WTC11 (cell line): ENCODE results near the gene ZNF565. TPM values are rescaled to one million over a fixed set of nuclear protein-coding genes. Genes with fewer than 3 reads are reported as not detected.

Experiments used
- ATAC-seq: fragments of 200-7000 bp; cut with Tn5 transposase; 2 replicates; pipeline ENCODE4 v1.10.0; 2021; ENCODE audit warnings: mild to moderate bottlenecking, moderate library complexity
- CTCF ChIA-PET: fragments of 300-600 bp; sonication (Branson Sonifier 250); formaldehyde crosslinking; loops from one replicate; lab custom pipeline; 2021; ENCODE audit warnings: antibody characterized with exemption; lab: Charles Lee
- POLR2A ChIA-PET: fragments of 350-600 bp; sonication (Branson Sonifier 250); formaldehyde crosslinking; loops from one replicate; lab custom pipeline; 2021; ENCODE audit warnings: antibody characterized with exemption; lab: Charles Lee
- DNase-seq: peaks from one replicate; pipeline ENCODE4 v3.0.0; 2021; ENCODE audit warnings: low spot score
- H3K27ac Mint-ChIP-seq: 2 replicates; pipeline ENCODE4 v1.8.0; 2021; ENCODE audit warnings: mixed read lengths
- H3K27me3 Mint-ChIP-seq: 2 replicates; pipeline ENCODE4 v1.8.0; 2021; ENCODE audit warnings: low read depth, mild to moderate bottlenecking, moderate library complexity, mixed read lengths
- H3K36me3 Mint-ChIP-seq: 2 replicates; pipeline ENCODE4 v1.8.0; 2021; ENCODE audit warnings: mixed read lengths
- H3K4me1 Mint-ChIP-seq: 2 replicates; pipeline ENCODE4 v1.8.0; 2022; ENCODE audit warnings: mixed read lengths
- H3K4me3 Mint-ChIP-seq: 2 replicates; pipeline ENCODE4 v1.8.0; 2021; ENCODE audit warnings: mild to moderate bottlenecking, moderate library complexity, mixed read lengths
- H3K9me3 Mint-ChIP-seq: 2 replicates; pipeline ENCODE4 v1.8.0; 2021; ENCODE audit warnings: mixed read lengths
- CBFB ChIP-seq: sonication (generic); formaldehyde crosslinking; IDR thresholded peaks from 2 replicates; pipeline ENCODE4 v1.8.1; 2022; ENCODE audit warnings: mild to moderate bottlenecking, low read depth, missing genetic modification reagents
- CDX4 ChIP-seq: fragments of 250-450 bp; sonication (Bioruptor Pico); IDR thresholded peaks from 2 replicates; pipeline ENCODE4 v1.9.0; 2021; ENCODE audit warnings: moderate library complexity, mild to moderate bottlenecking, inconsistent platforms, borderline replicate concordance
- E2F5 ChIP-seq: sonication (generic); formaldehyde crosslinking; IDR thresholded peaks from 2 replicates; pipeline ENCODE4 v1.8.1; 2022; ENCODE audit warnings: mild to moderate bottlenecking, moderate library complexity, missing genetic modification reagents
- EMX1 ChIP-seq: fragments of 250-450 bp; sonication (Bioruptor Pico); IDR thresholded peaks from 2 replicates; pipeline ENCODE4 v1.8.0; 2021; ENCODE audit warnings: mild to moderate bottlenecking
- ERG ChIP-seq: fragments of 250-450 bp; sonication (Bioruptor Pico); IDR thresholded peaks from 2 replicates; pipeline ENCODE4 v1.8.0; 2021; ENCODE audit warnings: mild to moderate bottlenecking
- IRF1 ChIP-seq: sonication (generic); formaldehyde crosslinking; IDR thresholded peaks from 2 replicates; pipeline ENCODE4 v1.8.0; 2023; ENCODE audit warnings: missing genetic modification reagents
- JUN ChIP-seq: sonication (generic); formaldehyde crosslinking; IDR thresholded peaks from 2 replicates; pipeline ENCODE4 v1.8.0; 2023; ENCODE audit warnings: mild to moderate bottlenecking, missing genetic modification reagents
- NFATC4 ChIP-seq: fragments of 250-450 bp; sonication (Bioruptor Pico); IDR thresholded peaks from 2 replicates; pipeline ENCODE4 v1.9.0; 2021; ENCODE audit warnings: mild to moderate bottlenecking
- SMAD4 ChIP-seq: sonication (generic); formaldehyde crosslinking; IDR thresholded peaks from 2 replicates; pipeline ENCODE4 v1.8.0; 2022; ENCODE audit warnings: mild to moderate bottlenecking, missing genetic modification reagents
- SOX15 ChIP-seq: fragments of 250-450 bp; sonication (Bioruptor Pico); IDR thresholded peaks from 2 replicates; pipeline ENCODE4 v1.9.0; 2021; ENCODE audit warnings: mild to moderate bottlenecking
- ZBTB43 ChIP-seq: sonication (generic); formaldehyde crosslinking; IDR thresholded peaks from 2 replicates; pipeline ENCODE4 v1.8.1; 2023; ENCODE audit warnings: mild to moderate bottlenecking, missing genetic modification reagents
- ZNF121 ChIP-seq: sonication (generic); formaldehyde crosslinking; IDR thresholded peaks from 2 replicates; pipeline ENCODE4 v1.8.0; 2023; ENCODE audit warnings: missing genetic modification reagents
- ZNF219 ChIP-seq: sonication (generic); formaldehyde crosslinking; IDR thresholded peaks from 2 replicates; pipeline ENCODE4 v1.8.0; 2023; ENCODE audit warnings: missing genetic modification reagents, mild to moderate bottlenecking, borderline replicate concordance
- ZNF232 ChIP-seq: sonication (generic); formaldehyde crosslinking; IDR thresholded peaks from 2 replicates; pipeline ENCODE4 v1.8.0; 2022; ENCODE audit warnings: mild to moderate bottlenecking, missing genetic modification reagents
- ZNF263 ChIP-seq: sonication (generic); formaldehyde crosslinking; IDR thresholded peaks from 2 replicates; pipeline ENCODE4 v1.8.1; 2022; ENCODE audit warnings: low read depth, mild to moderate bottlenecking, moderate library complexity, missing genetic modification reagents
- ZNF396 ChIP-seq: fragments of 250-450 bp; sonication (Bioruptor Pico); IDR thresholded peaks from 2 replicates; pipeline ENCODE4 v1.8.0; 2021; ENCODE audit warnings: mild to moderate bottlenecking, moderate library complexity, borderline replicate concordance
- total RNA-seq: library from RNA; stranded (reverse); gene quantifications from 3 replicates; pipeline ENCODE4 v1.2.3, GENCODE V29; 2021
- TF ChIP-seq, protein P1 (sequence below): sonication (generic); formaldehyde crosslinking; IDR thresholded peaks from 2 replicates; pipeline ENCODE4 v1.8.1; 2022; ENCODE audit warnings: missing genetic modification reagents, borderline replicate concordance
- TF ChIP-seq, protein P2 (sequence below): sonication (generic); formaldehyde crosslinking; conservative IDR thresholded peaks from 2 replicates; pipeline ENCODE4 v1.8.1; 2023; ENCODE audit warnings: mild to moderate bottlenecking, low read depth, missing genetic modification reagents, moderate library complexity
- TF ChIP-seq, protein P3 (sequence below): sonication (generic); formaldehyde crosslinking; IDR thresholded peaks from 2 replicates; pipeline ENCODE4 v1.8.0; 2023; ENCODE audit warnings: mild to moderate bottlenecking, missing genetic modification reagents

The ZNF565 gene
- total RNA-seq, 1 experiment from 2014 or later = 3.0 TPM

DNA sequence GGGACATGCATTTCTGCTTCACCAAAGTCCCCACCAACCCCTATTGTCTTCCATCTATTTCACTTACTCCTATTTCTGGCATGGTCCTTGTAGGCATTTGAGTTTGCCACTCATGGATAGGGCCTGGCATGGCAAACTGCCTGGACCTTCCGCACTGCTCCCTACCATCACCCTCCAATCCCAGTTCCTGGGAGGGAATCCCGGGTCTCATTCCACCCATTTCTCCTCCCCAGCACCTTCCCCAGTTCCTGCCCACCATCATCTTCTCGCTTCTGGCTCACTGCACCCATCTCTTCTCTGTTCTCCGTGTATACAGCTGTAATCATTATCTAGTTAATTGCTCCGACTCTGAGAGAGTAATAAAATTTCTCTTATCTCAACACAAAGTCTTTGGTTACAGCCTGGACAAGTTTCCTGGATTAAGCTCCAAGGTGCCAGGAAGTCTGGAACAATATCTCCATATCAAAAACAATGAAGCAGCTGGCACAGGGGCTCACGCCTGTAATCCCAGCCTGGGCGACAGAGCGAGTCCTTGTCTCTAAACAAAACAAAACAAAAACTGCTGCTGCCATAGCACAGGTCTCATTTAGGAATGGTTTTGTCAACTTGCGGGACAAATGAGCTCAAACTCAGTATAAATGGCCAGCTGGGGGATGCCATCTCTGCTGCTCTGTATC lies 45.2 kb downstream of the ZNF565 start:
- CTCF ChIA-PET = interaction anchor here (1.6 to 3.0 kb wide), 2 partner anchors 18 to 41 kb away, joined by 4 to 44 read pairs; no protein-coding TSS in a partner anchor
- POLR2A ChIA-PET = interaction anchor here (0.7 to 1.3 kb wide), 2 partner anchors 41 to 42 kb away, joined by 4 read pairs; no protein-coding TSS in a partner anchor

More for the DNA sequence above, 45.2 kb downstream of the ZNF565 start:
- Mint-ChIP-seq H3K9me3 (no peaks in the 10 kb centered on the region), H3K4me1 (0 out of 2 replicates have a peak, but pooled peaks cover 7% of the 10 kb centered on the region), H3K27me3 (peaks cover 3% of the 10 kb centered on the region; the same call in 1 of the 2 replicates), H3K36me3 (no peaks in the 10 kb centered on the region; the same call in 1 of the 2 replicates), H3K27ac (peak overlapping the region; percentile 10; the same call in 1 of the 2 replicates), H3K4me3 (no peak overlapping the region)
- no peak for ATAC-seq
- TF ChIP-seq IRF1 (no peak), CDX4 (CRISPR knock-in tag) (no peak), EMX1 (CRISPR knock-in tag) (no peak), ZNF263 (CRISPR knock-in tag) (no peak), ZNF396 (no peak), JUN (CRISPR knock-in tag) (no peak), ZNF232 (CRISPR knock-in tag) (no peak), ZNF219 (CRISPR knock-in tag) (no peak), ZBTB43 (CRISPR knock-in tag) (no peak), NFATC4 (CRISPR knock-in tag) (no peak), CBFB (CRISPR knock-in tag) (no peak), ZNF121 (CRISPR knock-in tag) (no peak), ERG (no peak), SOX15 (CRISPR knock-in tag) (no peak), SMAD4 (CRISPR knock-in tag) (no peak), E2F5 (no peak)
- TF ChIP-seq, protein P1, sequence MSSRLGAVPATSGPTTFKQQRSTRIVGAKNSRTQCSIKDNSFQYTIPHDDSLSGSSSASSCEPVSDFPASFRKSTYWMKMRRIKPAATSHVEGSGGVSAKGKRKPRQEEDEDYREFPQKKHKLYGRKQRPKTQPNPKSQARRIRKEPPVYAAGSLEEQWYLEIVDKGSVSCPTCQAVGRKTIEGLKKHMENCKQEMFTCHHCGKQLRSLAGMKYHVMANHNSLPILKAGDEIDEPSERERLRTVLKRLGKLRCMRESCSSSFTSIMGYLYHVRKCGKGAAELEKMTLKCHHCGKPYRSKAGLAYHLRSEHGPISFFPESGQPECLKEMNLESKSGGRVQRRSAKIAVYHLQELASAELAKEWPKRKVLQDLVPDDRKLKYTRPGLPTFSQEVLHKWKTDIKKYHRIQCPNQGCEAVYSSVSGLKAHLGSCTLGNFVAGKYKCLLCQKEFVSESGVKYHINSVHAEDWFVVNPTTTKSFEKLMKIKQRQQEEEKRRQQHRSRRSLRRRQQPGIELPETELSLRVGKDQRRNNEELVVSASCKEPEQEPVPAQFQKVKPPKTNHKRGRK = no peak
- TF ChIP-seq, protein P2, sequence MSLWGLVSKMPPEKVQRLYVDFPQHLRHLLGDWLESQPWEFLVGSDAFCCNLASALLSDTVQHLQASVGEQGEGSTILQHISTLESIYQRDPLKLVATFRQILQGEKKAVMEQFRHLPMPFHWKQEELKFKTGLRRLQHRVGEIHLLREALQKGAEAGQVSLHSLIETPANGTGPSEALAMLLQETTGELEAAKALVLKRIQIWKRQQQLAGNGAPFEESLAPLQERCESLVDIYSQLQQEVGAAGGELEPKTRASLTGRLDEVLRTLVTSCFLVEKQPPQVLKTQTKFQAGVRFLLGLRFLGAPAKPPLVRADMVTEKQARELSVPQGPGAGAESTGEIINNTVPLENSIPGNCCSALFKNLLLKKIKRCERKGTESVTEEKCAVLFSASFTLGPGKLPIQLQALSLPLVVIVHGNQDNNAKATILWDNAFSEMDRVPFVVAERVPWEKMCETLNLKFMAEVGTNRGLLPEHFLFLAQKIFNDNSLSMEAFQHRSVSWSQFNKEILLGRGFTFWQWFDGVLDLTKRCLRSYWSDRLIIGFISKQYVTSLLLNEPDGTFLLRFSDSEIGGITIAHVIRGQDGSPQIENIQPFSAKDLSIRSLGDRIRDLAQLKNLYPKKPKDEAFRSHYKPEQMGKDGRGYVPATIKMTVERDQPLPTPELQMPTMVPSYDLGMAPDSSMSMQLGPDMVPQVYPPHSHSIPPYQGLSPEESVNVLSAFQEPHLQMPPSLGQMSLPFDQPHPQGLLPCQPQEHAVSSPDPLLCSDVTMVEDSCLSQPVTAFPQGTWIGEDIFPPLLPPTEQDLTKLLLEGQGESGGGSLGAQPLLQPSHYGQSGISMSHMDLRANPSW (CRISPR knock-in tag) = no peak
- TF ChIP-seq, protein P3, sequence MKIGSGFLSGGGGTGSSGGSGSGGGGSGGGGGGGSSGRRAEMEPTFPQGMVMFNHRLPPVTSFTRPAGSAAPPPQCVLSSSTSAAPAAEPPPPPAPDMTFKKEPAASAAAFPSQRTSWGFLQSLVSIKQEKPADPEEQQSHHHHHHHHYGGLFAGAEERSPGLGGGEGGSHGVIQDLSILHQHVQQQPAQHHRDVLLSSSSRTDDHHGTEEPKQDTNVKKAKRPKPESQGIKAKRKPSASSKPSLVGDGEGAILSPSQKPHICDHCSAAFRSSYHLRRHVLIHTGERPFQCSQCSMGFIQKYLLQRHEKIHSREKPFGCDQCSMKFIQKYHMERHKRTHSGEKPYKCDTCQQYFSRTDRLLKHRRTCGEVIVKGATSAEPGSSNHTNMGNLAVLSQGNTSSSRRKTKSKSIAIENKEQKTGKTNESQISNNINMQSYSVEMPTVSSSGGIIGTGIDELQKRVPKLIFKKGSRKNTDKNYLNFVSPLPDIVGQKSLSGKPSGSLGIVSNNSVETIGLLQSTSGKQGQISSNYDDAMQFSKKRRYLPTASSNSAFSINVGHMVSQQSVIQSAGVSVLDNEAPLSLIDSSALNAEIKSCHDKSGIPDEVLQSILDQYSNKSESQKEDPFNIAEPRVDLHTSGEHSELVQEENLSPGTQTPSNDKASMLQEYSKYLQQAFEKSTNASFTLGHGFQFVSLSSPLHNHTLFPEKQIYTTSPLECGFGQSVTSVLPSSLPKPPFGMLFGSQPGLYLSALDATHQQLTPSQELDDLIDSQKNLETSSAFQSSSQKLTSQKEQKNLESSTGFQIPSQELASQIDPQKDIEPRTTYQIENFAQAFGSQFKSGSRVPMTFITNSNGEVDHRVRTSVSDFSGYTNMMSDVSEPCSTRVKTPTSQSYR = no peak
- no peak for DNase-seq
